ENCODE results near the gene MRPS7.

Gene MRPS7

GRCh38 chr17:75237100-75238014 lies 24.3 kb upstream of the MRPS7 start:
- Histone ChIP-seq H3K4me1 (no peaks in the 10 kb centered on the region), H3K27ac (no peak overlapping the region), H3K27me3 (no peaks in the 10 kb centered on the region), H3K4me3 (no peak overlapping the region), H3K9me3 (no peaks in the 10 kb centered on the region), H3K36me3 (peaks cover 79 to 100% (median 95%) of the 10 kb centered on the region in 3 donors)
- intact Hi-C loops (cut with DNase I; ENCODE audit: low total_unique reads), result no loop called here
- TF ChIP-seq CTCF (IDR thresholded peaks at IDR 0.05), result no peak
- DNase-seq, result no peak

GRCh38 chr17:75238020-75238580 lies 23.6 kb upstream of the MRPS7 start:
- no peak overlapping the region for H3K4me3 ChIP-seq
- H3K27me3 ChIP-seq, result no peaks in the 10 kb centered on the region
- TF ChIP-seq CTCF (IDR thresholded peaks at IDR 0.05), result no peak
- H3K27ac ChIP-seq, result no peak overlapping the region
- DNase-seq, result no peak
- H3K36me3 ChIP-seq, result peaks cover 79 to 100% (median 95%) of the 10 kb centered on the region in 3 donors
- intact Hi-C loops (cut with DNase I; ENCODE audit: low total_unique reads), result no loop called here
- H3K4me1 ChIP-seq, result no peaks in the 10 kb centered on the region
- H3K9me3 ChIP-seq, result no peaks in the 10 kb centered on the region

- no peak overlapping the region for H3K27ac ChIP-seq
- no peaks in the 10 kb centered on the region for H3K27me3 ChIP-seq
- H3K4me3 ChIP-seq, result no peak overlapping the region
- peaks cover 84 to 100% (median 98%) of the 10 kb centered on the region in 3 donors for H3K36me3 ChIP-seq
- DNase-seq, result no peak
- no peaks in the 10 kb centered on the region for H3K9me3 ChIP-seq
- no peaks in the 10 kb centered on the region for H3K4me1 ChIP-seq
- TF ChIP-seq CTCF (IDR thresholded peaks at IDR 0.05), result peak; percentile 71 to 76
- intact Hi-C loops (cut with DNase I; ENCODE audit: low total_unique reads), result no loop called here
These were observed 22.9 kb upstream of the MRPS7 start for GRCh38 chr17:75238684-75239191.

- Histone ChIP-seq H3K36me3 (peaks cover 85 to 100% (median 96%) of the 10 kb centered on the region in 3 donors), H3K27ac (no peak overlapping the region), H3K9me3 (no peaks in the 10 kb centered on the region), H3K4me3 (no peak overlapping the region), H3K27me3 (no peaks in the 10 kb centered on the region), H3K4me1 (no peaks in the 10 kb centered on the region)
- TF ChIP-seq CTCF (IDR thresholded peaks at IDR 0.05), result no peak
- no peak for DNase-seq
- intact Hi-C loops (cut with DNase I; ENCODE audit: low total_unique reads), result no loop called here
These were observed 22.5 kb upstream of the MRPS7 start for GRCh38 chr17:75239214-75239613.

GRCh38 chr17:75239778-75240393 lies 21.8 kb upstream of the MRPS7 start:
- H3K27ac ChIP-seq, result no peak overlapping the region
- TF ChIP-seq CTCF (IDR thresholded peaks at IDR 0.05), result no peak

More at GRCh38 chr17:75239778-75240393, 21.8 kb upstream of the MRPS7 start:
- Histone ChIP-seq H3K36me3 (peaks cover 85 to 100% (median 96%) of the 10 kb centered on the region in 3 donors), H3K9me3 (no peaks in the 10 kb centered on the region), H3K4me3 (no peak overlapping the region), H3K4me1 (no peaks in the 10 kb centered on the region), H3K27me3 (no peaks in the 10 kb centered on the region)
- no peak for DNase-seq
- intact Hi-C loops (cut with DNase I; ENCODE audit: low total_unique reads), result no loop called here

Data from tibial artery (tissue), 4 donors.